CMK (cell line): Measurements from ENCODE around the gene HOTAIR.

Experiments used
- DNase-seq: peaks from one replicate; pipeline ENCODE4 v3.0.0-alpha.2; 2010; ENCODE audit warnings: low read depth

Gene HOTAIR

DNA sequence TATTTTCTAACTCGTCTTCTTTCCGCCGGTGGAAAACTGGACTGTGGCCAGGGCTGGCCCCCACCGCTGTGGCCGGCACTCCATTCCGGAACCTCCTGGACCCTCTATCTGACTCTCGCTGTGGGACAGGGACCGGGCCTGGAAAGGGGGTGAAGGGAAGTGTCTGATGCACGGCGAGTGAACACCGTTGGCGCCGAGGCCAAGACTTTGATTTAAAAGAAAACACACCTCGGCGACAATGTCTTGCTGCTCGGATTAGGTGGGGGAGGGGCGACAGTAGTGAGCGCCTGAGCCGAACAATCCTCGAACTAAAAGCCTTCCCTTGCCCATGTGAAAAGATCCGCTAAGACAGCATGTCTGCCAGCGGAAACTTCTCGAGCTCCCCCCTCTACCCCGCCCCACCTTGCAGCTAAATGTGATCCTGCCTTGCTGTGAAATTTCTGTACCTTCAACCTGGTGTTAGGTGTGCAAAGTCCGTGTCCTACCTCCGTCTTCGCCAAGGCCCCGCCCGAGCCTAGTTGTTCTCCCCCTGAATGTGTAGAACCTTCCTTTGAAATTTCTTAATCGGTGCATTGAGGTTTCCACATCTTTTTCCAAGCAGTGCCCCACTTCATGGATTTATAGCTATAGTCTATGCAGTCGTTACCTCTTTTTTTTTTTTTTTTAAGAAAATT is 862 bp upstream of the HOTAIR start:
- DNase-seq, result no peak

DNA sequence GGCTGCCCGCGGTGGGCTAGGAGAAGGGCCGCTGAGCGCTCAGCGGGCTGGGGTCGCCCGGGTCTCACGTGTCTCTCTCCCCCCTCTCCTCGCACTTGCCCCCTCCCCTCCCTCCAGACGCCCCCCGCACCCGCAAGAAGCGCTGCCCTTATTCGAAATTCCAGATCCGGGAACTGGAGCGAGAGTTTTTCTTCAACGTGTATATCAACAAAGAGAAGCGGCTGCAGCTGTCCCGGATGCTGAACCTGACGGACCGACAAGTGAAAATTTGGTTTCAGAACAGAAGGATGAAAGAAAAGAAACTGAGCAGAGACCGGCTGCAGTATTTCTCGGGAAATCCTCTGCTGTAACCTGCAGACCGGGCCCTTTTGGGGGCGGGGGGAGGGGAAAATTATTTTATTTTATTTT is 314 bp upstream of the HOTAIR start:
- no peak for DNase-seq

DNA sequence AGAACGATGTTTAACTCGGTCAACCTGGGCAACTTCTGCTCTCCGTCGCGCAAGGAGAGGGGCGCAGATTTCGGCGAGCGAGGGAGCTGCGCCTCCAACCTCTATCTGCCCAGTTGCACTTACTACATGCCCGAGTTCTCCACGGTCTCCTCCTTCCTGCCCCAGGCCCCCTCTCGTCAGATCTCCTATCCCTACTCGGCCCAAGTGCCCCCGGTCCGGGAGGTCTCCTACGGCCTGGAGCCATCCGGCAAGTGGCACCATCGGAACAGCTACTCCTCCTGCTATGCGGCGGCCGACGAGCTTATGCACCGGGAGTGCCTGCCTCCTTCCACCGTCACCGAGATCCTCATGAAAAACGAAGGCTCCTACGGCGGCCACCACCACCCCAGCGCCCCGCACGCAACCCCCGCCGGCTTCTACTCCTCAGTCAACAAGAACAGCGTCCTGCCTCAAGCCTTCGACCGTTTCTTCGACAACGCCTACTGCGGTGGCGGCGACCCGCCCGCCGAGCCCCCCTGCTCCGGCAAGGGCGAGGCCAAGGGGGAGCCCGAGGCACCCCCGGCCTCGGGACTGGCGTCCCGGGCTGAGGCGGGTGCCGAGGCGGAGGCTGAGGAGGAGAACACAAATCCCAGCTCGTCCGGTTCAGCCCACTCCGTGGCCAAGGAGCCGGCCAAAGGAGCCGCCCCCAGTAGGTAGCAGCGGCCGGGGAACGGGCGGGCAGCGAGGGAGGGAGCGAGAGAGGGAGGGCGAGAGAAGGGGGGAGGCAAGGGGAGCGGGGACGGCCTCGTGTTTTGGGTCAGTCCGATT is 1.3 kb downstream of the HOTAIR start:
- DNase-seq, result no peak

DNA sequence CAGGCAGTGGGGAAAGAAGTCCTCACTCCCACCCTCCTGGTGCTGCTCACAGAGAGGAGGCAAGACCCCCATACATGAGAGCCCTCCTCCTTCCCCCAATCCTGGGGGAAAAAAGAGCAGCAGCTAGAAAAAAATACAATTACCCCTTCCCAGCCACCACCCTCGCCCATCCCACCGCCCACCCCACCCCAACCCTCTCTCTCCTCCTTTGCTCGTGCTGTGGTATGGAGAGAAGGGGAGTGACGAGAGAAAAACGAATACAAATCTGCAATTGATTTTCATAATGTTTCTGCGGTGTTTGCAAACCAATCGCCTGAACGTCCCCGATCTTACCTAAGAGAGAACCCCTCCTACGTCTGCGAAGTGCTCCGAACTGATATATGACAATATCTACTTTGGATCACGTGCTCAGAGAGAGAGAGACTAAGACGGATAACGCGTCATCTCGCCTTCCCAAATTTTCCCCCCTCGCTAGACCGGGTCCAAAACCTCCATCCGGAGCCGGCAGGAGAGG is 2.0 kb downstream of the HOTAIR start, which contains the start of gene HOXC11:
HOXC11 (plus strand) TSS at position 405 of the 514 bp plus-strand sequence. CDS start 116 bp downstream, outside the sequence.
- DNase-seq, result no peak

DNA sequence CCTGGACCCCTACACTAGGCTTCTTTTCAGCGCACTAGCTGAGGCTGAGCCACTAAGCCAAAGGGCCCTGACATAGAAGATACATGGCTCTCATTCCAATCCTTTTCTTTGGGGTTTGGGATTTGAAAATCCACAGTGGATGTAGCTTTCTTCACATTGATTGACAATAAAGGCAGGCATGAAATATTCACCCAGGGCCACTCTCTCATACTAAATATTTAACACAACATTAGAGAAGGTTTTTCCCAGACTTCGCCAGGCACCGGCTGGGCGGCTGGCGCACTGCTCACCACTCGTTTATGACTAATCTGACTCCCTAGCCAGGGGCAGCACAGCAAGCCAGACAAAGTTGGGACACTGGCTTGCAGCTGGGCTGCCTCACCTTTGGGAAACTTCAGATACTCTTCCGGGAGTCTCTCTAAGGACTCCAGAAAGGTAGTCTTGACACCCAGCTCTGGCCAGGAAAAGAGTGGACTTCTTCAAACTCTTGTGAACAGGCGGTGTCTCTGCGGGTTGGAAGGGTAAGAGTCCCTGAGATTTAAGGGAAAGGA is 2.5 kb downstream of the HOTAIR start:
- DNase-seq, result no peak

DNA sequence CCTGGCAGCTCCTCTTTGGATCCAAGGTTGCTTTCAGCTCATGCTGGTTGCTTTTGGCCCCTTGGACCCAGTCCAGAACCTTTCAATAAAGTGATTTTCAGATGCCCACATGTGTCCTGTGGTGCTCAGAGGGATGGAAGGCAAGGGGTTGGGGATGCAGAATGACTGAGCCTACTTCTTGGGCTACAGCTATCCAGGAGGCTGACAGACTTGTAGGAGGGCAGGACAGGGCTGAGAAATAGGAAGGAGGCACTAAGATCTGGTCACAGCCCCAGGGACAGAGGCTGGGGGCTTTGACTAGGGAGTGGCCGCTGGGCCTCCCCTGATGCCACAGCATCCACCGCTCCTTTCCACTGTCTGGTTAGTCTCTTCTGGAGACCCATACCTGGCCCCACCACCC is 3.1 kb downstream of the HOTAIR start:
- no peak for DNase-seq

DNA sequence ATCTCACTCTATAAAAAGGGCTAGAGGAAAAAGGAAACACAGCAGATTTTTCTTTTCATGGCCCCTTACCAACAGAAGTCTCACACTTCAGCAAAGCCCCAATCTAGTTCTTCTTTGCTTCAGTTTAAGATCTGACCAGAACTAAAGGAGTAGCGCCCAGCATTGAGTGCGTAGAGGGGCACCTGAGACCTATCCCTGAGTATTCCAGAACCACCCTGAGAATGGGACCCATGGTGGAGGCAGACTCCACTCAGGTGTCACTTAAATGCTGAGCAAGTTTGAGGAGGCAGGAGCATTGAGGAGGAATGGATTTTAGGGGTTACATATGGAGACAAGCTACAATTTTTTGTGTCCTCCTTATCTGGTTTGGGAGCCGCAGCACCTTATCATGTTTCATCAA is 3.6 kb downstream of the HOTAIR start:
- no peak for DNase-seq

DNA sequence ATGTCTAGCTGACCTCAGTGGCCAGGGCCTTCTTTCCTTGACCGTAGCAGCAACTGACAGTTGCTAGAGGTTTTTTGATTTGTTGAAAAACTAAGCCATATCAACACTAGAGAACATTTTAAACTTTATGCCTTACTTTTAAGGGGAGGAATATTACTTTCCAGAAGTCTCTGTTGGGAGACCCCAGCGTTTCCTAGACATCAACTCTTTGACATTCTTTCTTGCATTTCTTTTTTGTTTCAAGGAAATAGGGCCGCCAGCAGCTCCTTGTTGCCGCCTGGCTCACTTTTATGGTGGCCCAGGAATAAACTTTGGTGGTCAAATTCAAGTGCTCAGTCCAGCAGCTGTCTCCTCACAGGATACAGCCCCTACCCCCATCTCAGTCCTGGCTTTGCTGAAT is 4.3 kb downstream of the HOTAIR start:
- no peak for DNase-seq

DNA sequence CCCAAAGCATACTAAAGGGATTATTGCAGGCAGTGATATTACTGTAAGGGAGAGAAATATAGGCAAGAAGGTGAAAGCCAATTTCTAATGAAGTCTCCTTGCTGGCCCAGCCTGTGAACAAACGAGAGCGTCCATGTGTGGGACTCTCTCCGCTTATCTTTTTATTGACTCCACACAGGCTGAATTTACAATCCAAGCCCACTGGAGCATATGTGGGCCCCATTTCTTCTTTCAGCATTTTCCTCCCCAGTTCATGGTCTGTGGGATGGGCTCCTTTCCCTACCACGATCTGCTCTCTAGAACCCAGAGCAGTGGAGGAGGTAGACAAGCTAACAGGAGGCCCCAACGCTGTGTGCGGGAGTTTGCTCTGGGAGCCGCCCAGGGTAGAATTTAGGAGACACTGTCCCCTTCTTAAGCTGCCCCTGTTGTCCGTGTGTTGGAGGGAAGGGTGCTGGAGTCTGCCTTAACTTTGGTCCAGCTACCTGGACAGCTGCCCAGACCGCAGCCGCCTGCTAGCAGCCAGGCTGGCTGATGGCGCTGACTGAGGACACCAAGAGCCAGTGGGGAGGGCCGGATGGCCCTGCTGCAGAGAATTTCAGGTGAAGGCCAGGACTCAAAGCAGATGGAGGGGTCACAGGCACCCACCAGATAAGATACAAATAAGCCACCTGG is 5.0 kb downstream of the HOTAIR start:
- DNase-seq, result no peak

DNA sequence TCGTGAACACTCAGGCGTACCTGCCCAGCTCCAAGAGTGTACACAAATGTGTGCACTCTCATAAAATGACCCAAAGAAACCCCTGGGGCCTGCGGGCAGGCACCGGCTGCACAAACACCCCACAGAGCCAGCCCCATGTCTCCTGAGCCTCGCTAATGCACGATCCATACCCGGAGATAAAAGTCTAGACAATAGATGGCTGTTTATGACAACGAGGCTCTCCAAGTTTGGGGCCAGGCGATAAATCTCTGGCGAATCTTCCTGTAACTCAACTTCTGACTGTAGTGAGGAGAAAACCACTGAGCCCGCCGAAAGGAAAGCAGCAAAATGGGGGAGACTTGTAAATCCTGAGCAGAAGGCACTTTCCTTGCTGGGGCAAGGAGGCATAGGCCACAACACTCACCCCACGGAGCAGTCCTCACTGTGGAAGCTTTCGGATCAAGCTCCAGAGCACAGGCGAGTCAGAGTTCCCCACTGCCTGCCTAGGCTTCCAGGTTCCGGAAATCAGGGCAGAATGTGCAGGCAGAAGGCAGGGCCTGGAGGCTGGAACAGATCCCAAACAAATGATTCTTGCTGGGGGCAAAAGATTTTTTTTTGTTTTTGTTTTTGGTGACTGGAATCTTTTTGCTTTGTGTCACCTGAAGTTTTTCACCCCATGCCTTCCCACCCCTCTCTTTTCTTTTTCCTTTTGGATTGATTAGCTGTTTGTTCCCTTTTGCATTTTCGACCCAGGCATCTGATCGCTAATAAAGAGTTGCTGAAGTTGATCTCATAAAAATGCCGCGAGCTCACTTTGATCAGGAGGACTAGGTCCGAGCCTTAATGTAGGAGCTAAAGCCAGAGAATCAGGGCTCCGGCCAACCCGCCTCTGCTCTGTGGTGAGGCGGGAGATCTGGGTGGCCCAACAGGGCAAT is 6.3 kb downstream of the HOTAIR start:
- DNase-seq, result no peak

DNA sequence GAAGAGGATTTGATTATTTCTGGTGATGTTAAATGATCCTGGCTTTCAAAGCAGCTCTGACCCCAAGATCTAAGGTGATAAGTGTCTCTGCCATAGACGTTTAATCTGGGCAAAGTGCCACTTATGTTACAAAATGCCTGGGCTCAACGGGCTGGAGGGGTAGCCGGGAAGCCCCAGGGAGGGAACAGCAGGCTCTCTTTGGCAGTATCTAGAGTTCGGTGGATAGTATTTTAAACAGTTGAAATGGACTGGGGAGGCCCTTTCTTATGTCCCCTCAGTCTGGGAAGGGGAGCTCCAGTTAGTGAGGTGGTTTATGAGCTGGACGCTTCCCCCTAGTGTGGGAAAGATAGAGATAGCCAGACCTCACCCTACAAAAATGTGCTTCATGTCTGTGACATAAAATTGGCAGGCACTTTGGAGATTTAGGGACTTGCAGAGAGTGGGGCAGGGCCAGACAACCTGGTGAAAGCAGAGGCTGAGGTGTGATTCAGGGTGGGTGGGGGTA is 7.3 kb downstream of the HOTAIR start:
- no peak for DNase-seq

DNA sequence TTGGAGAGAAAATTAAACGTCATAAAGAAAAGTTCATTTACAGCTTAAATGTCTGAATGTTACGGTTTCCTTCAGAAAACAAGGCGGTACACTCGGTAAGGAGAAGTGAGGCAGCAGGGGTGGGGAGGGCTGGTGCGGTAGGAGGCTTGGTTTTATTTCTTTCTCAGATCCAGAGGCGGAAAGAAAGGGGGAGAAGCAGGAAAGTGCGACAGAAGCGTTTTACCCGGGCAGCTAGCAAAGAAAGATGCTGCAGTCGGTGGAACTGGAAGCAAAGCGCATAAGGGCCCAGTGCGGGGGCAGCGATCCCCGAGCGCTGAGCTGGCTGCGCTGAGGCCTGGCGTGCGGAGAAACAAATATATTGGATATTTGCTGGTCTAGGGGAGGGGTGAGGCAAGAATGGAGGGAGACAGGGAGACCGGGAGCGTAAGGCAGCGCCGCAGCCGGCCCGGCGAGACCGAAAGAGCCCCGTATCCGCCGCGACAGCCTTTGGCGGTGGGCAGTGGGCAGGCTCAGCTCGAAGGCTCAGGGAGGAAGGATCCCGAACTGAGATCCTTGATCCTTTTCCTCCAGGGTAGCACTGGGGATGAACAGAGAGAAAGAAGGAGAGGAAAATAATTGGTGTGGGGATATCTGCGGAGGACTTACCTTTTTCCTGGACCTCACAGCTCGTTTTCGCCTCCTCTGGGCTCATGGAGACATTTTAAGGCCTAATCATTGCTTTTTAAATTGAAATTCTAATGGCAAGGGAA is 8.2 kb downstream of the HOTAIR start:
- DNase-seq, result no peak

DNA sequence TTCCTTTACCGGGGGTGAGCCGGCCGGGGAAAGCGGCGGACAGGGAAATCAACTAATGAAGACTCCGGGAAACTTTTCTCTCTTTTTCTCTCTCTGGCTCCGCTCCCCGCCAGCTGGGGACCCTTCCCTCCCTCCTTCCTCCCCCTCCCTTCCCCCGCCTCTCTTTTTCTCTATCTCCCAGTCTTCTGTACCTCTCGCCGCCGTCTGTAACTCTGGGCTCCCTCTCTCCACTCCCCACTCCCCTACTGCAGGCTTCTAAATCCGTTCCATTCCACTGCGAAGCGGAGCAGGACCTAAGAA is 8.7 kb downstream of the HOTAIR start:
- DNase-seq, result no peak

DNA sequence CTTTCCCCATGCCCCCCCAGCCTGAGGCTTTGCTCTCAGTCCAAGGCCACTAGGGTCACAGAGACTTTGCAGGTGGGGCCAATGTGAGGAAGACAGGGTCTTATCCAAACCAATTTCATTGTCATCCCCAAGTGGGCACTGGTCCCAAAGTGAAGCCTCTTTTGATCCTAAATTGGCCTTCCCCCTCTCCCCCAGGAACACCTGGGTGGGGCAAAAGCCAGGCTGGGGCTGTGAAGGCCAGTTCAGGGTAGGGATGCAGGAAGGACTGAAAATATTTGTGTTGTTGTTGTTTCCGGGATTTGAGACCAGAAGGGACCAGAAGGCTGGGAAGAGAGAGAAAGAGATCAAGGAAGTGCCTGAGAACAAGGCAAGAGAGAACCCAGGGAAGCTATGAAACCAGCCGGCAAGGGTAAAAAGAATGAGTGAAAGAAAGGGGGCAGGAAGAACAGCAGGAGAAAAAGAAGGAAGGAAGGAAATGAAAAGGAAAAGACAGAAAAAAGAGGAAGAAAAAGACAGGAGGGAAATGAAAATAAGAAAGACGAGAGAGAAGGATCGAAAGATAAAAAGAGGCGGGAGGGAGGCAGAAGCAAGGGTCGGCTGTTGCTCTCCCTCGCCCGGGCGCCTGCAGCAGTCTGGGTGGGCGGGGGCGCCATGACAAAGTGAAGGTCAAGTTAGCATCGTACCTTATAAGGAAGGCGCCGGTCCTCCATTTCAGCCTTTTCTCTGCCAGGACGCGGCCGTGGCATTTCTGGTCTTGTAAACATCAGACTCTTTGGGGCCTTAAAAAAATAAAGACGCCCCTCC is 9.3 kb downstream of the HOTAIR start:
- DNase-seq, result no peak

DNA sequence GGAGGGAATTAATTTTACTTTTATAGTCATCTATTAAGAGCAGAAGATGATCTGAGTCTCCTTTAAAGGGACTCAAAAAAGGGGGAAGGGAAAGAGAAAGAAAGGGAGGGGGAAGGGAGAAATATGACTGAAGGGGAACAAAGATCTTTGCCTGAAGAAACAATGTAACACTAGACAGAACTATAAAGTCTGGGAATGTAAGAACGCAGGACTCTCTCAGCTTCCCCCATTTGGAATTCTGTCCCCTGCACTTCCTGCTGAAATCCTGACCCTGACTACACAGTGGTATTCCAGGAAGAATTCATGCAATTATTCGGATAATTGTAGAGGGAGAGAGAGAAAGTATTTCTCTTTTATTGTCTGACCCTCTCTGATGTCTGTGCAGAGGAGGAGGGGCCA is 10.4 kb downstream of the HOTAIR start:
- no peak for DNase-seq

DNA sequence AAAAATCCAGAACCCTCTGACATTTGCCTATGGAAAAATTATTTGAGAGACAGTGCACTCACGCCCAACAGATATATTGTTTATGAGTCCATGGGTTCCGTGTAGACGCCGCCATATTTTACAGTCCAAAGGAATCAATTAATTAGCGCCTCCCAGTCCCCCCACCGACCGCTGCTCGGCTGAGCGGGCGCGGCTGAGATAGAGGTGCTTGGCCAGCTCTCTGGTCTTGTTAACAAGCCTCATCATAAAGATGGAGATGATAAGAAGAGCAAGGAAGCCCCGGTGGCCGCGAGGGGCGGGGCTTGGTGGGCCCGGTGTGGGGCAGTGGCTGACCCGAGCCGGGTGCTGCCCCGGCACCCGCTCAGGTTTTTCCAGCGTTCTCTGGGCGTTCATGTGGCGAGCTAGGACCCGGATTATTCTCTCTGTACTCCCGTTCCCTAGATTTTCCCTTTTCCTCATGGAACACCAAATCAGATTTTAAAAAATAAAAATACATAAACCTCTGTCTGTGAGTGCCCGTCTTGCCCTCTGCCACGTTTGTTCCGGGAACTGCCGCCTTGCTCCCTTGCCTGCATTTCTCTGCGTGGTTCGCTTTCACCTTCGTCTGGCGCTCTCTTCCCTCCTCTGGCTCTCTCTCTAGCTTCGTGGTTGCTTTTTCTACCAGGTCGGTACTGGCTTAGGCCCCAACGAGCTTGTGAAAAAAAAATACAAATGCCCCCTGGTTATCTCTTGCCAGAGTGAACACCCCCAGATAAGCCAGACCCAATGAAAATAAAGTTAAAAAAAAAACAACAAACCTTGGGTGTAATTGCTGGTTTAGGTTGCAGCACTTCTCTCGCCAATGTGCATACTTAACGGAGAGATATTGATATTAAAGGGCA is 11.1 kb downstream of the HOTAIR start:
- no peak for DNase-seq

DNA sequence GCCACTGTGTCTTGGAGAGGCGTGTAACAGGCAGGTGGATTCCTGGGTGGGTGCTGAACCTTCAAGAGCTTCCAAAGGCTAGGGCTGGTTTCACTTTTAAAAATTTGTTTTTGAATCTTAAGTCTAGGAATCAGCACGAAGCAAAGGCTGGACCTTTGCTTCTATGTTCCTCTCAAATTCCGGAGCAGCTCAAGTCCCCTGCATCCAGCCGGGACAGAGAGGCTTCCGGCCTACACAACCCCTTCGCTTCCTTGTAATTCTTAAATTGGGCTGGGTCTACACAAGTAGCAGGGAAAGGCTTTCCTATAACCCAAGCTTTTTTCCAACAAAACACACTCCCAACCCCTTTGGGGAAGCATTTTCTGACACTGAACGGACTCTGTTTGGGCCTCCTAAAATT is 11.7 kb downstream of the HOTAIR start:
- no peak for DNase-seq

DNA sequence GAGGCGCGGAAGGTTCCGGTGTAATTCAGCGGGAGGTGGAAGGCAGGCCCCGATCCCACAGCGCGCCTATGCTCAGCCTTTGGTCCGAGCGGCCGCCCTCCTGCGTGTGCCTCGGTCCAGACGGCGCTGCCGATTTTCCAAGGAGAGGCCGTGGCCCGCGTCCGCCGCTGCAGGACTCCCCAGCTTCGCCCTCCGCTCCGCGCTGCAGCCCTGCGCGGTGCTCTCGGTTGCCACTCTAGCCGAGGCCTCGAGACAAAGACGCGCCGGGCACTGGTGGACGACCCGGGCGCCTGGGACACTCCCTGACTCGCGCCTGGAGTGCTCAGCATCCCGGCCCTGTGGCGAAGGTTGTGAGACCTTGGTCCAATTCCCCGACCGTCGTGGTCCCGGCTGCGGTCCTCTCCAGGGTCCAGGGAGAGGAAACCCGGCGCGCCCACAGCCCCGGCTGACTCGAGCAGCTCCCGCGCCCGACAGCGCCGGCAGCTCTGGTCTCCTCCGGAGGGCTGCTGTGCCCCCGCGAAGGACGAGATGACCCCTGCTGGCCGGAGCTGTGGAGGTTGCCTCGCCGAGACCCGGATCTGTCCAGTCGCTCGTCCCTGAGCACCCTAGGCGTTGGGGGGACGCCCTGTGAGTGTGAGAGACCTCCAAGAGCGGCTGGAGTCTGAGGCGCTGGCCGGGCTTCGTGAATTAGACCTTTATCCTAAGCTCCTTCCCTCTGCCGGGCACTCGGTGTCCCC is 13.6 kb downstream of the HOTAIR start:
- no peak for DNase-seq
